HCT116 (cell line): Measurements from ENCODE around the gene TCERG1L. TPM values are rescaled to one million over a fixed set of nuclear protein-coding genes. Genes with fewer than 3 reads are reported as not detected.

Experiments
- ATAC-seq: fragments of 200-7000 bp; cut with Tn5 transposase; 2 replicates; pipeline ENCODE4 v1.9.1; 2020; ENCODE audit warnings: mild to moderate bottlenecking, moderate library complexity
- BruUV-seq: library from RNA; stranded (reverse); fragments of 400-500 nt; replicated peaks from 2 replicates; lab custom pipeline; 2021; lab: Mats Ljungman, UMichigan
- CTCF ChIA-PET: fragments of 300-600 bp; sonication (Branson Sonifier 250); formaldehyde crosslinking; loops from one replicate; lab custom pipeline; 2021; ENCODE audit warnings: antibody characterized with exemption; lab: Charles Lee
- POLR2A ChIA-PET: fragments of 300-600, 350-600 bp; sonication (Branson Sonifier 250); formaldehyde crosslinking; loops from one replicate; lab custom pipeline; 2021; ENCODE audit warnings: antibody characterized with exemption; lab: Charles Lee
- RAD21 ChIA-PET, 2 experiments: fragments of 300-600 bp; sonication (Branson Sonifier 250); formaldehyde crosslinking; loops; one replicate each; lab custom pipeline; 2023; ENCODE audit warnings: low total read pairs in 2 of 2; ENCODE audit not compliant: uncharacterized antibody in 2 of 2, unreplicated experiment in 2 of 2, low non-redundant PET in 1 of 2; lab: Charles Lee
- DNase-seq: peaks from one replicate; pipeline ENCODE4 v3.0.0-alpha.2; 2010; ENCODE audit warnings: low read depth, low spot score
- H2AFZ ChIP-seq: fragments of 200-600 bp; shearing (Covaris generic), sonication (generic); 2 replicates; pipeline ENCODE4 v1.6.1; 2017; ENCODE audit warnings: low read depth, mixed run types, mixed read lengths, antibody characterized with exemption, low read length; ENCODE audit not compliant: poor library complexity, severe bottlenecking
- H3K27ac ChIP-seq: 2 replicates; pipeline ENCODE4 v1.5.1; 2012; ENCODE audit warnings: low read depth, low read length
- H3K27me3 ChIP-seq: fragments of 200-600 bp; sonication (generic); 2 replicates; pipeline ENCODE4 v1.6.1; 2016; ENCODE audit warnings: mixed run types, low read length, mixed read lengths; ENCODE audit not compliant: insufficient read depth
- H3K36me3 ChIP-seq, 2 experiments: fragments of 200-500 bp in 1 of 2; fragments of 200-600 bp in 1 of 2; sonication (Bioruptor generic) in 1 of 2; sonication (generic) in 1 of 2; 2 replicates each; pipeline versions ENCODE4 v1.5.1 to v1.6.1; 2014 to 2016; ENCODE audit warnings: low read length in 2 of 2, inconsistent platforms in 1 of 2, mixed read lengths in 1 of 2, mixed run types in 1 of 2; ENCODE audit not compliant: insufficient read depth in 2 of 2, control insufficient read depth in 1 of 2
- H3K4me1 ChIP-seq, 2 experiments: fragments of 200-600 bp in 1 of 2; sonication (generic) in 1 of 2; 2 replicates each; pipeline versions ENCODE4 v1.5.1 to v1.6.1; 2012 to 2017; ENCODE audit warnings: low read length in 2 of 2, inconsistent platforms in 1 of 2, mild to moderate bottlenecking in 1 of 2, mixed read lengths in 1 of 2, mixed run types in 1 of 2, moderate library complexity in 1 of 2; ENCODE audit not compliant: insufficient read depth in 2 of 2, control insufficient read depth in 1 of 2
- H3K4me2 ChIP-seq: fragments of 200-600 bp; sonication (generic); 2 replicates; pipeline ENCODE4 v1.6.1; 2017; ENCODE audit warnings: mixed run types, low read length, mixed read lengths
- H3K4me3 ChIP-seq, 2 experiments: fragments of 200-600 bp in 1 of 2; sonication (generic) in 1 of 2; replicated peaks in 1 of 2; 2 replicates each; pipeline ENCODE4 v1.5.1; 2011 to 2016; ENCODE audit warnings: low read length in 2 of 2, control low read depth in 1 of 2, low read depth in 1 of 2, mild to moderate bottlenecking in 1 of 2, mixed read lengths in 1 of 2, mixed run types in 1 of 2
- H3K79me2 ChIP-seq: fragments of 200-600 bp; sonication (generic); 2 replicates; pipeline ENCODE4 v1.6.1; 2017; ENCODE audit warnings: mild to moderate bottlenecking, mixed run types, low read length, moderate library complexity, mixed read lengths; ENCODE audit not compliant: insufficient read depth
- H3K9ac ChIP-seq: fragments of 200-600 bp; sonication (generic); 2 replicates; pipeline ENCODE4 v1.6.1; 2016; ENCODE audit warnings: low read length, mixed read lengths
- H3K9me2 ChIP-seq: fragments of 200-600 bp; sonication (generic), shearing (Covaris generic); 2 replicates; pipeline ENCODE4 v1.6.1; 2017; ENCODE audit warnings: mixed run types, mild to moderate bottlenecking, moderate library complexity; ENCODE audit not compliant: insufficient read depth
- H3K9me3 ChIP-seq, 2 experiments: fragments of 200-500 bp in 1 of 2; fragments of 200-600 bp in 1 of 2; sonication (Bioruptor generic) in 1 of 2; sonication (generic) in 1 of 2; 2 replicates each; pipeline ENCODE4 v1.6.1; 2014 to 2017; ENCODE audit warnings: low read length in 2 of 2, mixed read lengths in 2 of 2, inconsistent platforms in 1 of 2, low read depth in 1 of 2, mild to moderate bottlenecking in 1 of 2, mixed run types in 1 of 2, moderate library complexity in 1 of 2; ENCODE audit not compliant: control insufficient read depth in 1 of 2, insufficient read depth in 1 of 2
- H4K20me1 ChIP-seq: fragments of 200-600 bp; sonication (generic), shearing (Covaris generic); 2 replicates; pipeline ENCODE4 v1.6.1; 2017; ENCODE audit warnings: mixed run types, mild to moderate bottlenecking, moderate library complexity; ENCODE audit not compliant: insufficient read depth
- CBX3 ChIP-seq: IDR thresholded peaks from 2 replicates; pipeline ENCODE4 v1.6.1; 2012; ENCODE audit warnings: low read depth
- CEBPB ChIP-seq: IDR thresholded peaks from 2 replicates; pipeline ENCODE4 v1.6.1; 2012; ENCODE audit warnings: low read depth
- EGR1 ChIP-seq: IDR thresholded peaks from 2 replicates; pipeline ENCODE4 v1.6.1; 2012; ENCODE audit warnings: low read depth
- ELF1 ChIP-seq: IDR thresholded peaks from 2 replicates; pipeline ENCODE4 v1.6.1; 2012; ENCODE audit warnings: low read depth, borderline replicate concordance
- EZH2 ChIP-seq: fragments of 200-600 bp; sonication (generic); IDR thresholded peaks from 2 replicates; pipeline ENCODE4 v1.6.1; 2017; ENCODE audit warnings: antibody characterized with exemption, mixed run types
- FOSL1 ChIP-seq: IDR thresholded peaks from 2 replicates; pipeline ENCODE4 v1.6.1; 2012; ENCODE audit warnings: low read depth
- JUND ChIP-seq: IDR thresholded peaks from 2 replicates; pipeline ENCODE4 v1.6.1; 2012
- POLR2A ChIP-seq: IDR thresholded peaks from 2 replicates; pipeline ENCODE4 v1.7.0; 2011; ENCODE audit warnings: borderline replicate concordance; ENCODE audit not compliant: insufficient read depth, insufficient read length; ENCODE audit errors: extremely low read depth
- POLR2AphosphoS5 ChIP-seq: IDR thresholded peaks from 2 replicates; pipeline ENCODE4 v1.6.1; 2011; ENCODE audit warnings: mild to moderate bottlenecking, low read depth, low read length, moderate library complexity
- RAD21 ChIP-seq: IDR thresholded peaks from 2 replicates; pipeline ENCODE4 v1.6.1; 2012; ENCODE audit warnings: low read depth, mild to moderate bottlenecking
- SIN3A ChIP-seq: IDR thresholded peaks from 2 replicates; pipeline ENCODE4 v1.6.1; 2012; ENCODE audit warnings: low read depth
- SRF ChIP-seq: IDR thresholded peaks from 2 replicates; pipeline ENCODE4 v1.6.1; 2012; ENCODE audit warnings: low read depth
- TCF7L2 ChIP-seq: IDR thresholded peaks from 2 replicates; pipeline ENCODE4 v1.7.0; 2011; ENCODE audit warnings: borderline replicate concordance, inconsistent platforms; ENCODE audit not compliant: insufficient read depth, insufficient read length; ENCODE audit errors: extremely low read depth
- YY1 ChIP-seq: IDR thresholded peaks from 2 replicates; pipeline ENCODE4 v1.6.1; 2011; ENCODE audit warnings: low read length, low read depth, moderate library complexity, mild to moderate bottlenecking; ENCODE audit not compliant: insufficient replicate concordance; ENCODE audit errors: extremely low read depth
- ZFX ChIP-seq: fragments of 450-650 bp; IDR thresholded peaks from 2 replicates; pipeline ENCODE4 v1.6.1; 2017
- intact Hi-C: fragments of 100-400 bp; cut with micrococcal nuclease; formaldehyde crosslinking; loops from 2 replicates; pipeline ENCODE4 v1.10.0; 2022
- total RNA-seq: library from RNA; stranded (reverse); gene quantifications from one replicate; pipeline ENCODE4 v1.2.1, GENCODE V29; 2021; ENCODE audit not compliant: unreplicated experiment
- TF ChIP-seq, protein P1 (sequence below): IDR thresholded peaks from 2 replicates; pipeline ENCODE4 v1.6.1; 2012; ENCODE audit warnings: low read depth
- TF ChIP-seq, protein P2 (sequence below): IDR thresholded peaks from 2 replicates; pipeline ENCODE4 v1.6.1; 2012
- TF ChIP-seq, protein P3 (sequence below): IDR thresholded peaks from 2 replicates; pipeline ENCODE4 v1.6.1; 2011; ENCODE audit warnings: mild to moderate bottlenecking, low read length, moderate library complexity; ENCODE audit not compliant: insufficient replicate concordance; ENCODE audit errors: extremely low read depth

The TCERG1L gene
- total RNA-seq, 1 experiment from 2014 or later: not detected

DNA sequence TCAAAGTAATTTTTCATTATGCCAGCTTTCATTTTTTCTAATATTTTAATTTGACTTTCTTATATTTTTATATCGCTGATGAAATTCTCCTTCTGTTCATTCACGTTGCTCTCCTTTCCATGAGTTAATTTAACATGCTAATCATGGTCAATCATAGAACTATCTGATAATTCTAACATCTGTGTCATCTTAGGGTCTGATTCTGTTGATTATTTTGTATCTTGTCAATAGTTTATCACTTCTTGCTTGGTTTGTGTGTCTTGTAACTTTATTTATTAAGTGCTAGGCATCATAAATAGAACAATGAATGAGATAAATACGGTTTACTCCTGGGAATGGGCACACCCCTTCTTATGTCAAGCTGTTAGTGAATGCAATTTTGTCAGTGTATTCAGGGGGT lies 11.0 kb downstream of the TCERG1L start:
- H3K4me1 ChIP-seq: no peaks in the 10 kb centered on the region
- CTCF ChIA-PET: no interaction called here
- H2AFZ ChIP-seq: no peak overlapping the region
- TF ChIP-seq CEBPB (no peak), SIN3A (no peak), EZH2 (no peak), POLR2A (no peak), ZFX (no peak), EGR1 (no peak), TCF7L2 (no peak)
- TF ChIP-seq, protein P1, sequence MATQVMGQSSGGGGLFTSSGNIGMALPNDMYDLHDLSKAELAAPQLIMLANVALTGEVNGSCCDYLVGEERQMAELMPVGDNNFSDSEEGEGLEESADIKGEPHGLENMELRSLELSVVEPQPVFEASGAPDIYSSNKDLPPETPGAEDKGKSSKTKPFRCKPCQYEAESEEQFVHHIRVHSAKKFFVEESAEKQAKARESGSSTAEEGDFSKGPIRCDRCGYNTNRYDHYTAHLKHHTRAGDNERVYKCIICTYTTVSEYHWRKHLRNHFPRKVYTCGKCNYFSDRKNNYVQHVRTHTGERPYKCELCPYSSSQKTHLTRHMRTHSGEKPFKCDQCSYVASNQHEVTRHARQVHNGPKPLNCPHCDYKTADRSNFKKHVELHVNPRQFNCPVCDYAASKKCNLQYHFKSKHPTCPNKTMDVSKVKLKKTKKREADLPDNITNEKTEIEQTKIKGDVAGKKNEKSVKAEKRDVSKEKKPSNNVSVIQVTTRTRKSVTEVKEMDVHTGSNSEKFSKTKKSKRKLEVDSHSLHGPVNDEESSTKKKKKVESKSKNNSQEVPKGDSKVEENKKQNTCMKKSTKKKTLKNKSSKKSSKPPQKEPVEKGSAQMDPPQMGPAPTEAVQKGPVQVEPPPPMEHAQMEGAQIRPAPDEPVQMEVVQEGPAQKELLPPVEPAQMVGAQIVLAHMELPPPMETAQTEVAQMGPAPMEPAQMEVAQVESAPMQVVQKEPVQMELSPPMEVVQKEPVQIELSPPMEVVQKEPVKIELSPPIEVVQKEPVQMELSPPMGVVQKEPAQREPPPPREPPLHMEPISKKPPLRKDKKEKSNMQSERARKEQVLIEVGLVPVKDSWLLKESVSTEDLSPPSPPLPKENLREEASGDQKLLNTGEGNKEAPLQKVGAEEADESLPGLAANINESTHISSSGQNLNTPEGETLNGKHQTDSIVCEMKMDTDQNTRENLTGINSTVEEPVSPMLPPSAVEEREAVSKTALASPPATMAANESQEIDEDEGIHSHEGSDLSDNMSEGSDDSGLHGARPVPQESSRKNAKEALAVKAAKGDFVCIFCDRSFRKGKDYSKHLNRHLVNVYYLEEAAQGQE: no peak
- RAD21 ChIA-PET: no interaction called here
- BruUV-seq: no TSS peak
- H3K4me3 ChIP-seq: no peak overlapping the region
- ATAC-seq: no peak
- POLR2A ChIA-PET: no interaction called here
- no peaks in the 10 kb centered on the region for H4K20me1 ChIP-seq
- H3K9me2 ChIP-seq: no peaks in the 10 kb centered on the region
- H3K27me3 ChIP-seq: no peaks in the 10 kb centered on the region; the same call in 1 of the 2 replicates
- no peaks in the 10 kb centered on the region for H3K79me2 ChIP-seq
- H3K27ac ChIP-seq: no peak overlapping the region
- DNase-seq: no peak
- H3K36me3 ChIP-seq: no peaks in the 10 kb centered on the region
- intact Hi-C loops: no loop called here
- no peak overlapping the region for H3K9ac ChIP-seq
- H3K4me2 ChIP-seq: no peak overlapping the region
- no peaks in the 10 kb centered on the region for H3K9me3 ChIP-seq

DNA sequence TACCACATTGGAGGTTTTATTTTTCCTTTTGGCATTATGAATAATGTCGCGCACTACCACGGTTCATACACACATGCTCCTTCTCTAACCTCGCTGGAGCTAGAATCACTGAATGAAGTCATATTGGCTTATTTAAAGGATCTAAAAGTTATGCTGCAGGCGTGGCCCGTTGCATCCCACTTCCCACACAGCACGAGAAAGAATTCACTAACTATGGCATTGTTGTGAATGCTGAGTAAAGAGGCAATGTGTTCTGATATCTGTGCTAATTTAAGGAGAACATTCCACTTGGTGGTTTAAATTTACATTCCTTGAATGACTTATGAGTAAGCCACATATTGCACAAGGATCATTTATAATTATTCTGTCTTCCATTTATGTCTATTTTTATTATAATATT lies 20.7 kb downstream of the TCERG1L start:
- Histone ChIP-seq H3K4me2 (no peak overlapping the region), H3K36me3 (no peaks in the 10 kb centered on the region), H3K79me2 (no peaks in the 10 kb centered on the region), H3K9me3 (no peaks in the 10 kb centered on the region), H2AFZ (no peak overlapping the region), H3K4me3 (no peak overlapping the region), H3K4me1 (no peaks in the 10 kb centered on the region), H3K9ac (no peak overlapping the region), H4K20me1 (no peaks in the 10 kb centered on the region), H3K9me2 (no peaks in the 10 kb centered on the region), H3K27ac (no peak overlapping the region), H3K27me3 (no peaks in the 10 kb centered on the region)
- DNase-seq (no peak), ATAC-seq (no peak)
- ChIA-PET CTCF (no interaction called here), RAD21 (no interaction called here), POLR2A (no interaction called here)
- no TSS peak for BruUV-seq
- intact Hi-C loops: no loop called here
- TF ChIP-seq SRF (no peak), ELF1 (no peak), YY1 (no peak), FOSL1 (no peak), CBX3 (no peak), RAD21 (no peak), EZH2 (no peak), ZFX (no peak), JUND (no peak), SIN3A (no peak), POLR2A (no peak), EGR1 (no peak), POLR2AphosphoS5 (no peak)
- TF ChIP-seq, protein P2, sequence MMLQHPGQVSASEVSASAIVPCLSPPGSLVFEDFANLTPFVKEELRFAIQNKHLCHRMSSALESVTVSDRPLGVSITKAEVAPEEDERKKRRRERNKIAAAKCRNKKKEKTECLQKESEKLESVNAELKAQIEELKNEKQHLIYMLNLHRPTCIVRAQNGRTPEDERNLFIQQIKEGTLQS: no peak
- TF ChIP-seq, protein P3, sequence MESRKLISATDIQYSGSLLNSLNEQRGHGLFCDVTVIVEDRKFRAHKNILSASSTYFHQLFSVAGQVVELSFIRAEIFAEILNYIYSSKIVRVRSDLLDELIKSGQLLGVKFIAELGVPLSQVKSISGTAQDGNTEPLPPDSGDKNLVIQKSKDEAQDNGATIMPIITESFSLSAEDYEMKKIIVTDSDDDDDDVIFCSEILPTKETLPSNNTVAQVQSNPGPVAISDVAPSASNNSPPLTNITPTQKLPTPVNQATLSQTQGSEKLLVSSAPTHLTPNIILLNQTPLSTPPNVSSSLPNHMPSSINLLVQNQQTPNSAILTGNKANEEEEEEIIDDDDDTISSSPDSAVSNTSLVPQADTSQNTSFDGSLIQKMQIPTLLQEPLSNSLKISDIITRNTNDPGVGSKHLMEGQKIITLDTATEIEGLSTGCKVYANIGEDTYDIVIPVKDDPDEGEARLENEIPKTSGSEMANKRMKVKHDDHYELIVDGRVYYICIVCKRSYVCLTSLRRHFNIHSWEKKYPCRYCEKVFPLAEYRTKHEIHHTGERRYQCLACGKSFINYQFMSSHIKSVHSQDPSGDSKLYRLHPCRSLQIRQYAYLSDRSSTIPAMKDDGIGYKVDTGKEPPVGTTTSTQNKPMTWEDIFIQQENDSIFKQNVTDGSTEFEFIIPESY: no peak
